ENCODE measurements around the gene CDH1.

Gene CDH1

DNA sequence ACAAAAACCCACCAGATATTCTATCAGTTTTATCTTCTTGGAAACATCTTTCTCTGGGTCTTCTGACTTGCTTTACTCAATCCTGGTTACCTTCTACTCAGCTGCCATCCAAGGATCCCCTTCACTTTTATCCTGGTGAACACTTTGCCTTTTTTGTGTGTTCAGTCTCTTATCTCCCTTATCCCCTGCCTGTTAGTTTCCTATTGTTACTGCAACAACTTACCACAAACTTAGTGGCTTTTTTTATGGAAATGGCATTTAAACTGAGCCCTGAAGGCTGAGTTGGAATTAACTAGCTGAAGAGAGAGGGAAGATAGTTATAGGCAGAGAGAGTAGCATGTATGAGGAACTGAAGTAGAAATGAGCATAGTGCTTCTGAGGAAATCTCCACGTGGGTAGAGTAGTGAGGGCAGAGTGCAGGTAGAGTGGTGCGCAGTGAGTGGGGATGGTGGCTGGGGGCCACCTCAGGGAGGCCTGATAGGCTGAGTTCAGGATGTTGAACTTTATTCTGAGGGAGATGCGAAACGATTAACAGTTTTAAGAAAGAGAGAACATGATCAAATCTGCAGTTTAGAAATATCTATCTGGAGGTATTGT, 132.5 kb downstream of the CDH1 start:
- Histone ChIP-seq H3K4me3 (ENCODE audit: low read depth in 1 of 2, low read length in 2 of 2) (no peak overlapping the region), H3K36me3 (ENCODE audit: control insufficient read depth in 1 of 2, insufficient read depth in 2 of 2, low read length in 2 of 2) (no peaks in the 10 kb centered on the region), H3K27me3 (ENCODE audit: control insufficient read depth in 1 of 2, insufficient read depth in 2 of 2, low read length in 2 of 2) (no peaks in the 10 kb centered on the region), H3K9ac (ENCODE audit: low read depth in 1 of 2, low read length in 2 of 2) (no peak overlapping the region), H3K27ac (ENCODE audit: low read depth, low read length) (no peak overlapping the region), H3K4me1 (ENCODE audit: control insufficient read depth in 1 of 2, insufficient read depth in 2 of 2, low read length in 2 of 2) (peaks cover 5 to 9% of the 10 kb centered on the region in 2 donors), H3K9me3 (ENCODE audit: control insufficient read depth in 1 of 2, low read length in 2 of 2) (no peaks in the 10 kb centered on the region)

DNA sequence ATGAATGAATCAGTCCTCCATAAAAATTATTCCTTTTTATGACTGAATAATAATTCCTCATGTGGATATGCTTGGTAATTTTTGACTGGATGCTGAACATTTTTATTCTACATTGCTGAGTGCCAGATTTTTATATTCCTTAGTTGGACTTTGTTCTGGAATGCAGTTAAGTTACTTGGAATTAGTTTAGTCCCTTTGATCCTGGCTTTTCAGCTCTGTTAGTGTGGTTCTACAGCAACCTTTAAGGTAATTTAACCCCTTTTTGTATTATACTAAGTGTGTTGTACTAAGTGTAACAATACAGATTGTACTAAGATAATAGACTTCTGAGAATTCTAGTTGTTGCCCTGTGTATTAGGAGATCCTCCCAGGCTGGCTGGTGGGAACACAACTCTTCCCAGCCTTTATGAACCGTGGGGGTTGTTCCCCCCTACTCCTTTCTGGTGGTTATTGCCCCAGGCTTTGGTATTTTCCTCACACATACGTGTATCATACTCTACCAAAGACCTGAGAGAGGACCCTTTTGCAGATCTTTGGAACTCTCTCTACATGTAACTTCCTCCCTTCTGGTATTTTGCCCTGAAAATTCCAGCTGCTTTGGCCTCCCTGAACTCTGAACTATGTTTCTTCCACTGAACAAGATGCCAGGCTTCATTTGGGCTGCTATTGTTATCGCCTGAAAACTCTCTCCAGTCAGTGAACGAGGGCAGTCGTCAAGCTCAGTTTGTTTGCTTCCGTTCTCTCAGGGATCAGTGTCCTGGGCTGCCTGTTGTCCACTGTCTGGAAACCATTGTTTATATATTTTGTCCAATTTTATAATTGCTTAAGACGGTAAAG, 136.8 kb downstream of the CDH1 start:
- Histone ChIP-seq H3K36me3 (ENCODE audit: control insufficient read depth in 1 of 2, insufficient read depth in 2 of 2, low read length in 2 of 2) (peaks cover 0 to 4% of the 10 kb centered on the region in 2 donors), H3K9me3 (ENCODE audit: control insufficient read depth in 1 of 2, low read length in 2 of 2) (no peaks in the 10 kb centered on the region), H3K27me3 (ENCODE audit: control insufficient read depth in 1 of 2, insufficient read depth in 2 of 2, low read length in 2 of 2) (no peaks in the 10 kb centered on the region), H3K4me1 (ENCODE audit: control insufficient read depth in 1 of 2, insufficient read depth in 2 of 2, low read length in 2 of 2) (peaks cover 5 to 9% of the 10 kb centered on the region in 2 donors), H3K9ac (ENCODE audit: low read depth in 1 of 2, low read length in 2 of 2) (no peak overlapping the region), H3K27ac (ENCODE audit: low read depth, low read length) (peak overlapping the region; percentile 11), H3K4me3 (ENCODE audit: low read depth in 1 of 2, low read length in 2 of 2) (no peak overlapping the region)

DNA sequence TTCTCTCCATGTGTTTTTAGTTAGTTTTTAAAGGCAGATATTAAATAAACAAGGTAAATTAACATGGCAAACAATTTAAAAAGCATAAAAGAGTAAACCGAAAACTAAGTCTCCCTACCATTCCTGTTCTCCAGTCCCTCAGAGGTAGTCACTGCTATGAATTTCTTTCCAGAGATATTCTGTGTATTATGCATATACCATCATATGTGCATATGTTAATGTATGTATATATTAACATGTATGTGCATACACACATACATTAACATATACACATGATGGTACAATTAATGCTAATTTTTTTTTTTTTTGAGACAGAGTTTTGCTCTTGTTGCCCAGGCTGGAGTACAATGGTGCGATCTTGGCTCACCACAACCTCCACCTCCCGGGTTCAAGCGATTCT, 138.8 kb downstream of the CDH1 start:
- Histone ChIP-seq H3K36me3 (ENCODE audit: control insufficient read depth in 1 of 2, insufficient read depth in 2 of 2, low read length in 2 of 2) (peaks cover 0 to 10% of the 10 kb centered on the region in 2 donors), H3K27me3 (ENCODE audit: control insufficient read depth in 1 of 2, insufficient read depth in 2 of 2, low read length in 2 of 2) (no peaks in the 10 kb centered on the region), H3K4me1 (ENCODE audit: control insufficient read depth in 1 of 2, insufficient read depth in 2 of 2, low read length in 2 of 2) (peaks cover 5 to 9% of the 10 kb centered on the region in 2 donors), H3K4me3 (ENCODE audit: low read depth in 1 of 2, low read length in 2 of 2) (no peak overlapping the region), H3K27ac (ENCODE audit: low read depth, low read length) (no peak overlapping the region), H3K9ac (ENCODE audit: low read depth in 1 of 2, low read length in 2 of 2) (no peak overlapping the region), H3K9me3 (ENCODE audit: control insufficient read depth in 1 of 2, low read length in 2 of 2) (no peaks in the 10 kb centered on the region)

DNA sequence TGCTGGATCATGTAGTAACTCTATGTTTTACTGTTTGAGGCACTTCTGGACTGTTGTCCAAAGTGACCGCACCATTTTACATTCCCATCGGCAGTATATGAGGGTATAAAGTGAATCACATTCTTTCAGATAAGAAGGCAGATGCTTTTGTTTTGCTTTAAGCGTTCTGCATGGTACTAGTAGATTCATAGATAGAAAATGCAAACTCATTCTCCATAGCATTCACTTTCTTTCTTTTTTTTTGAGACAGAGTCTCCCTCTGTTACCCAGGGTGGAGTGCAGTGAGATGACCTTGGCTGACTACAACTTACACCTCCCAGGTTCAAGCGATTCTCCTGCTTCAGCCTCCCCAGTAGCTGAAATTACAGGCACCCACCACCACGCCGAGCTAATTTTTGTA, 146.6 kb downstream of the CDH1 start:
- Histone ChIP-seq H3K9ac (ENCODE audit: low read depth in 1 of 2, low read length in 2 of 2) (no peak overlapping the region), H3K9me3 (ENCODE audit: control insufficient read depth in 1 of 2, low read length in 2 of 2) (no peaks in the 10 kb centered on the region), H3K36me3 (ENCODE audit: control insufficient read depth in 1 of 2, insufficient read depth in 2 of 2, low read length in 2 of 2) (peaks cover 0 to 8% of the 10 kb centered on the region in 2 donors)

DNA sequence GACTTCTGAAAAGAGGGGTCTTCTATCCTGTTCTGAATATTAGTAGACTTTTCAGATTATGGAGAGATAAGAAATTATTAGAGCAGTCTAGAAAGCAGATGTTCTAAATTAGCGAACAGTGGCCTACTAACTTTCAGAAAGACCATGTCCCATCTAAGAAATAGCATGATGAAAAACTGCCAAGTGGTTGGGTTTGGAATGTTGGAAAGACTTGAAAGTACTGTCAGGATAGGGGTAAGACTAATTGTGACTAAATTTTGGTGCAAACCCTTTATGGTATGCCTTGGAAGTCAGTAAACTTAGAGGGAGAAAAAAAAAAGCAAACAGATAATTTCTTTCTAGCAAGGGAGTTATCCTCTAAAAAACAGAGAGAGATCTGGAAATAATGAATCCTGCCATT, 147.3 kb downstream of the CDH1 start:
- no peaks in the 10 kb centered on the region for H3K9me3 ChIP-seq (ENCODE audit: control insufficient read depth in 1 of 2, low read length in 2 of 2)
- H3K36me3 ChIP-seq (ENCODE audit: control insufficient read depth in 1 of 2, insufficient read depth in 2 of 2, low read length in 2 of 2): peaks cover 0 to 8% of the 10 kb centered on the region in 2 donors
- no peak overlapping the region for H3K27ac ChIP-seq (ENCODE audit: low read depth, low read length)
- no peak overlapping the region for H3K9ac ChIP-seq (ENCODE audit: low read depth in 1 of 2, low read length in 2 of 2)
- no peak overlapping the region for H3K4me3 ChIP-seq (ENCODE audit: low read depth in 1 of 2, low read length in 2 of 2)
- H3K4me1 ChIP-seq (ENCODE audit: control insufficient read depth in 1 of 2, insufficient read depth in 2 of 2, low read length in 2 of 2): no peaks in the 10 kb centered on the region
- H3K27me3 ChIP-seq (ENCODE audit: control insufficient read depth in 1 of 2, insufficient read depth in 2 of 2, low read length in 2 of 2): no peaks in the 10 kb centered on the region

More for the DNA sequence above, 146.6 kb downstream of the CDH1 start:
- Histone ChIP-seq H3K27me3 (ENCODE audit: control insufficient read depth in 1 of 2, insufficient read depth in 2 of 2, low read length in 2 of 2) (no peaks in the 10 kb centered on the region), H3K4me1 (ENCODE audit: control insufficient read depth in 1 of 2, insufficient read depth in 2 of 2, low read length in 2 of 2) (no peaks in the 10 kb centered on the region), H3K27ac (ENCODE audit: low read depth, low read length) (no peak overlapping the region), H3K4me3 (ENCODE audit: low read depth in 1 of 2, low read length in 2 of 2) (no peak overlapping the region)
